Calu3 (cell line): ENCODE measurements around the gene DYSF. TPM values are rescaled to one million over a fixed set of nuclear protein-coding genes. Genes with fewer than 3 reads are reported as not detected.
A peak's percentile ranks its signal among the peaks of the same experiment; 100 is the strongest.

Source experiments
- BruUV-seq: library from RNA; stranded (reverse); fragments of 400-500 nt; replicated peaks from 2 replicates; lab custom pipeline; 2021; lab: Mats Ljungman, UMichigan
- CTCF ChIA-PET: fragments of 300-600 bp; sonication (Branson Sonifier 250); formaldehyde crosslinking; loops from one replicate; lab custom pipeline; 2022; ENCODE audit warnings: antibody characterized with exemption; lab: Charles Lee
- DNase-seq: peaks from one replicate; pipeline ENCODE4 v3.0.0; 2022
- H3K27ac Mint-ChIP-seq: one replicate; pipeline ENCODE4 v1.8.0; 2022; ENCODE audit warnings: mixed read lengths; ENCODE audit not compliant: unreplicated experiment
- H3K27me3 Mint-ChIP-seq: one replicate; pipeline ENCODE4 v1.8.0; 2022; ENCODE audit warnings: mixed read lengths; ENCODE audit not compliant: unreplicated experiment
- H3K36me3 Mint-ChIP-seq: one replicate; pipeline ENCODE4 v1.8.0; 2022; ENCODE audit warnings: mild to moderate bottlenecking, moderate library complexity, mixed read lengths; ENCODE audit not compliant: insufficient read depth, unreplicated experiment
- H3K4me1 Mint-ChIP-seq: one replicate; pipeline ENCODE4 v1.8.0; 2022; ENCODE audit warnings: mild to moderate bottlenecking, low read depth, mixed read lengths; ENCODE audit not compliant: unreplicated experiment
- H3K4me3 Mint-ChIP-seq: one replicate; pipeline ENCODE4 v1.8.0; 2022; ENCODE audit warnings: mild to moderate bottlenecking, low read depth, moderate library complexity, mixed read lengths; ENCODE audit not compliant: unreplicated experiment
- H3K9me3 Mint-ChIP-seq: one replicate; pipeline ENCODE4 v1.8.0; 2022; ENCODE audit warnings: low read depth, mixed read lengths; ENCODE audit not compliant: unreplicated experiment
- CTCF ChIP-seq: fragments of 200-600 bp; IDR thresholded peaks from one replicate; pipeline ENCODE4 v1.8.0; 2022; ENCODE audit warnings: antibody characterized with exemption; ENCODE audit not compliant: unreplicated experiment
- intact Hi-C: fragments of 100-400 bp; cut with micrococcal nuclease; formaldehyde crosslinking; loops from one replicate; pipeline ENCODE4 v1.10.0; 2022; ENCODE audit not compliant: unreplicated experiment
- total RNA-seq: library from RNA; stranded (reverse); gene quantifications from 2 replicates; pipeline ENCODE4 v1.2.3, GENCODE V29; 2022

DYSF gene
- total RNA-seq, 1 experiment from 2014 or later = 3.2 TPM

DNA sequence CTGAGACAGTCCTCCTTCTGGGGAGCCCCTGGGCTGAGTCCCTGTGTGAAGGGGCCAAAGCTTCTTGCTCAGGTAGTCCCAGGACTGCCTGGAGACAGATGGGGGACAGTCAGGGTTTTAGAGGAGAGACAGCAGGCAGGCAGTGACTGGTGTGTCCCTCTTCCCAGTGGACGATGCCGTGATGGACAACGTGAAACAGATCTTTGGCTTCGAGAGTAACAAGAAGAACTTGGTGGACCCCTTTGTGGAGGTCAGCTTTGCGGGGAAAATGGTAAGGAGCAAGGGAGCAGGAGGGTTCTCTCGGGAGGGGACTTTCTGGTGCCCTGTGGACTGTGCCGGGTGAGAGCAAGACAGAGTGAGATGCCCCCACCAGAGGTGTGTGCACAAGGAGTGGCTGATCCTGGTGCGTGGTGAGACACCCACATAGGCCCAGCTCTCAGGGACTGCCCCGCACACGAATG lies 74.8 kb downstream of the DYSF start:
- CTCF ChIA-PET = no interaction called here
- H3K36me3 Mint-ChIP-seq = no peaks in the 10 kb centered on the region
- no peaks in the 10 kb centered on the region for H3K4me1 Mint-ChIP-seq
- intact Hi-C loops = no loop called here
- peaks cover 48% of the 10 kb centered on the region for H3K27me3 Mint-ChIP-seq
- H3K9me3 Mint-ChIP-seq = no peaks in the 10 kb centered on the region
- H3K4me3 Mint-ChIP-seq = no peak overlapping the region
- BruUV-seq = no TSS peak
- no peak for TF ChIP-seq CTCF
- no peak overlapping the region for H3K27ac Mint-ChIP-seq
- no peak for DNase-seq

DNA sequence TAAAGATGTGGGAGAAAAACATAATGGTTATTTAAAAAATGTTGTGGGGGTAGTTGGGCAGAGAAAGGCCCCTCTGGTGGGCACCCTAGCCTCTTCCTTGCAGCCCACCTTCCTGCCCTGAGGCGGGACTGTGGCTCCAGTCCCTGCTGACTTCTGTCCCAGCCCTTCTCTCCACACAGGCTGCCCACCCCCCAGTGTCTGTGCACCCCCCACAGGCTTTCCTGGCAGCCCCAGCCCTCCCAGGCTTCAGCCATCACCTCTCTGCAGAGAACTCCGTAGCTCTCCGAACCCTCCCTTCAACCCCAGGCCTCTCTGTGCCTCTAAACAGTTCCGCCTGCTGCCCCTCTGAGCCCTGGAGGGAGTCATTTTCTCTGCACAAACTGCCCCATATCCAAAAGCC lies 75.4 kb downstream of the DYSF start:
- no peaks in the 10 kb centered on the region for H3K9me3 Mint-ChIP-seq
- H3K4me3 Mint-ChIP-seq = no peak overlapping the region
- DNase-seq = no peak
- intact Hi-C loops = no loop called here
- no peaks in the 10 kb centered on the region for H3K4me1 Mint-ChIP-seq
- CTCF ChIA-PET = no interaction called here
- no peak overlapping the region for H3K27ac Mint-ChIP-seq
- peaks cover 42% of the 10 kb centered on the region for H3K27me3 Mint-ChIP-seq
- no peak for TF ChIP-seq CTCF
- no peaks in the 10 kb centered on the region for H3K36me3 Mint-ChIP-seq
- no TSS peak for BruUV-seq

- no peaks in the 10 kb centered on the region for H3K4me1 Mint-ChIP-seq
- peaks cover 36% of the 10 kb centered on the region for H3K27me3 Mint-ChIP-seq
- CTCF ChIA-PET = interaction anchor here (0.7 kb wide), 2 partner anchors 266 to 1216 kb away, joined by 4 to 5 read pairs; no protein-coding TSS in a partner anchor
- H3K4me3 Mint-ChIP-seq = no peak overlapping the region
- DNase-seq = no peak
- no TSS peak for BruUV-seq
- H3K36me3 Mint-ChIP-seq = no peaks in the 10 kb centered on the region
- no peak for TF ChIP-seq CTCF
- H3K27ac Mint-ChIP-seq = no peak overlapping the region
- no peaks in the 10 kb centered on the region for H3K9me3 Mint-ChIP-seq
- intact Hi-C loops = loop anchor here (5.0 kb wide), 1 partner anchor 1047 kb away; no protein-coding TSS in a partner anchor
Observed at GRCh38 chr2:71530211-71530610, 76.8 kb downstream of the DYSF start.

- BruUV-seq = no TSS peak
- DNase-seq = peak; percentile 30
- peaks cover 36% of the 10 kb centered on the region for H3K27me3 Mint-ChIP-seq
- TF ChIP-seq CTCF = peak; percentile 65
- no peak overlapping the region for H3K27ac Mint-ChIP-seq
- CTCF ChIA-PET = interaction anchor here (0.7 kb wide), 2 partner anchors 266 to 1215 kb away, joined by 4 to 5 read pairs; no protein-coding TSS in a partner anchor
- H3K36me3 Mint-ChIP-seq = no peaks in the 10 kb centered on the region
- no peak overlapping the region for H3K4me3 Mint-ChIP-seq
- intact Hi-C loops = loop anchor here (5.0 kb wide), 1 partner anchor 1047 kb away; no protein-coding TSS in a partner anchor
- no peaks in the 10 kb centered on the region for H3K9me3 Mint-ChIP-seq
- H3K4me1 Mint-ChIP-seq = no peaks in the 10 kb centered on the region
Observed at GRCh38 chr2:71530641-71531332, 77.4 kb downstream of the DYSF start.
